HepG2 (cell line): ENCODE data around the gene NECTIN2. TPM values are rescaled to one million over a fixed set of nuclear protein-coding genes. Genes with fewer than 3 reads are reported as not detected.

Source experiments
- DNMT3B ChIP-seq: conservative IDR thresholded peaks from 2 replicates; pipeline ENCODE4 v1.6.1; 2016; ENCODE audit warnings: missing biosample characterization, control low read depth
- FOSL1 ChIP-seq: sonication (generic); formaldehyde crosslinking; IDR thresholded peaks from 2 replicates; pipeline ENCODE4 v1.9.0; 2021; ENCODE audit warnings: missing genetic modification reagents, borderline replicate concordance
- HDAC2 ChIP-seq: sonication (generic); formaldehyde crosslinking; IDR thresholded peaks from 2 replicates; pipeline ENCODE4 v1.4.0; 2020; ENCODE audit warnings: missing genetic modification reagents
- IKZF4 ChIP-seq: sonication (generic); formaldehyde crosslinking; IDR thresholded peaks from 2 replicates; pipeline ENCODE4 v1.5.1; 2020; ENCODE audit warnings: borderline replicate concordance, mild to moderate bottlenecking, low read depth, missing genetic modification reagents; ENCODE audit errors: not compliant biosample characterization
- JARID2 ChIP-seq: sonication (generic); formaldehyde crosslinking; IDR thresholded peaks from 2 replicates; pipeline ENCODE4 v1.8.1; 2023; ENCODE audit warnings: missing genetic modification reagents, inconsistent platforms; ENCODE audit not compliant: insufficient replicate concordance
- KLF11 ChIP-seq: IDR thresholded peaks from 2 replicates; pipeline ENCODE4 v1.6.1; 2016; ENCODE audit warnings: missing compliant biosample characterization
- MIER3 ChIP-seq: IDR thresholded peaks from 2 replicates; pipeline ENCODE4 v1.6.1; 2016; ENCODE audit warnings: missing compliant biosample characterization, borderline replicate concordance
- MIXL1 ChIP-seq: IDR thresholded peaks from 2 replicates; pipeline ENCODE4 v1.6.1; 2016
- MLX ChIP-seq: IDR thresholded peaks from 2 replicates; pipeline ENCODE4 v1.6.1; 2016
- PLSCR1 ChIP-seq: sonication (generic); formaldehyde crosslinking; IDR thresholded peaks from 2 replicates; pipeline ENCODE4 v1.5.0; 2020; ENCODE audit warnings: missing genetic modification reagents, mild to moderate bottlenecking, borderline replicate concordance
- POLR2A ChIP-seq, 2 experiments: IDR thresholded peaks; 2 replicates each; pipeline ENCODE4 v1.6.1; 2011; ENCODE audit warnings: low read depth in 2 of 2, low read length in 2 of 2, mild to moderate bottlenecking in 1 of 2, moderate library complexity in 1 of 2; ENCODE audit not compliant: insufficient read depth in 1 of 2
- SPEN ChIP-seq: sonication (generic); formaldehyde crosslinking; IDR thresholded peaks from 2 replicates; pipeline ENCODE4 v1.5.1; 2020; ENCODE audit warnings: low read depth, mild to moderate bottlenecking, missing genetic modification reagents
- TSC22D2 ChIP-seq: sonication (generic); formaldehyde crosslinking; IDR thresholded peaks from 2 replicates; pipeline ENCODE4 v1.5.1; 2020; ENCODE audit warnings: missing genetic modification reagents, mild to moderate bottlenecking, borderline replicate concordance
- ZNF460 ChIP-seq: sonication (generic); formaldehyde crosslinking; IDR thresholded peaks from 2 replicates; pipeline ENCODE4 v1.5.1; 2020; ENCODE audit warnings: missing genetic modification reagents, mild to moderate bottlenecking, borderline replicate concordance
- ZNF556 ChIP-seq: sonication (generic); formaldehyde crosslinking; IDR thresholded peaks from 2 replicates; pipeline ENCODE4 v1.4.0; 2020; ENCODE audit warnings: mild to moderate bottlenecking, missing genetic modification reagents, borderline replicate concordance
- ZNF644 ChIP-seq: IDR thresholded peaks from 2 replicates; pipeline ENCODE4 v1.6.1; 2016; ENCODE audit warnings: low read depth
- ZNF775 ChIP-seq: sonication (generic); formaldehyde crosslinking; IDR thresholded peaks from 2 replicates; pipeline ENCODE4 v1.4.0; 2020; ENCODE audit warnings: missing genetic modification reagents, mild to moderate bottlenecking, moderate library complexity, borderline replicate concordance
- ZNF780A ChIP-seq: sonication (generic); formaldehyde crosslinking; IDR thresholded peaks from 2 replicates; pipeline ENCODE4 v1.8.0; 2022; ENCODE audit warnings: mild to moderate bottlenecking, missing genetic modification reagents, moderate library complexity
- ZNF790 ChIP-seq: sonication (generic); formaldehyde crosslinking; IDR thresholded peaks from 2 replicates; pipeline ENCODE4 v1.8.0; 2022; ENCODE audit warnings: missing genetic modification reagents, mild to moderate bottlenecking, borderline replicate concordance
- polyA plus RNA-seq, 8 experiments: library from polyadenylated mRNA; depleted of rRNA in 3 of 8; stranded (reverse) in 7 of 8; unstranded in 1 of 8; fragments of >200 nt; fragmentation: Illumina TruSeq in 4 of 8; extraction: Trizol in 4 of 8; gene quantifications; 2 replicates each; pipeline versions ENCODE4 v1.2.1 to v1.2.3, GENCODE V29; 2011 to 2016; ENCODE audit warnings: low read depth in 4 of 8, missing spikeins in 1 of 8, mixed read lengths in 1 of 8; ENCODE audit not compliant: insufficient read depth in 1 of 8
- total RNA-seq, 5 experiments: library from RNA; depleted of rRNA; stranded (reverse); fragments of >200 nt; fragmentation: Illumina TruSeq; extraction: Trizol; gene quantifications; 2 replicates each; pipeline ENCODE4 v1.2.3, GENCODE V29; 2016; ENCODE audit warnings: low read depth in 1 of 5
- TF ChIP-seq, protein P1 (sequence below), 2 experiments: IDR thresholded peaks; 2 replicates each; pipeline ENCODE4 v1.6.1; 2011 to 2012; ENCODE audit warnings: low read length in 2 of 2, borderline replicate concordance in 1 of 2, low read depth in 1 of 2, mild to moderate bottlenecking in 1 of 2, moderate library complexity in 1 of 2
- TF ChIP-seq, protein P2 (sequence below): sonication (generic); formaldehyde crosslinking; IDR thresholded peaks from 2 replicates; pipeline ENCODE4 v1.4.0; 2020; ENCODE audit warnings: missing genetic modification reagents, low read depth, mild to moderate bottlenecking, borderline replicate concordance

Gene NECTIN2
- total and polyA plus RNA-seq, 2 of the 13 experiments (the other 11 are each of a cell fraction or from before 2014, with no cell fraction given), result 75.4 to 114 TPM

DNA sequence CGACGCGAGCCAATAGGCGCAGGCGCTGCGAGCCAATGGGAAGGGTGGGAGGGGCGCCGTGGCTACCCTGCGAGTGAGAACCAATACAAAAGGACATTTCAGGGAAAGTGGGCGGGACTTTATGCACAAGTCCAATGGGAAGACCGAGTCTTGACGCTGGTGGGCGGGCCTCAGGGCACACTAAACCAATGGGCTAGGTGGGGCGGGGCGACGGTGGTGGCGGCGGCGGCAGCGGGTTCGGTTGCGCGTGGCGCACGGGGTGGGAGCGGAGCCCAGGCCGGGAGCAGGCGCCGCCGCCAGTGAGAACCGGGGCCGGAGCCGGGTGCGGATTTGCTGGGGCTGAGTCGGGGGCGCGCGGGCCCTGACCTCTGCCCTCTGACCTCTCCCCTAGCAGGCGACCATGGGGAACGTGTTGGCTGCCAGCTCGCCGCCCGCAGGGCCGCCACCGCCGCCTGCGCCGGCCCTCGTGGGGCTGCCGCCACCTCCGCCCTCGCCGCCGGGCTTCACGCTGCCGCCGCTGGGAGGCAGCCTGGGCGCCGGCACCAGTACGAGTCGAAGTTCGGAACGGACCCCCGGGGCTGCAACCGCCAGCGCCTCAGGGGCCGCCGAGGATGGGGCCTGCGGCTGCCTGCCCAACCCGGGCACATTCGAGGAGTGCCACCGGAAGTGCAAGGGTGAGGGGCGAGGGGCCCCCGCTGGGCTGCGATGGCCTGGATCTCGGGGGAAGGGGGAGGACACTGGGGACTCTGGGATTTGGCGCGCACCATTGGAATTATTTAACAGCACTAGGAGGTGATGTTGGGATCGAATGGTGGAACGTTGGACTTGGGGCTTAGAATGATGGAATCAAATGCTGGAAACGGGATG is 45.2 kb downstream of the NECTIN2 start, which contains the start of gene TOMM40 (continued):
- TF ChIP-seq, protein P1, sequence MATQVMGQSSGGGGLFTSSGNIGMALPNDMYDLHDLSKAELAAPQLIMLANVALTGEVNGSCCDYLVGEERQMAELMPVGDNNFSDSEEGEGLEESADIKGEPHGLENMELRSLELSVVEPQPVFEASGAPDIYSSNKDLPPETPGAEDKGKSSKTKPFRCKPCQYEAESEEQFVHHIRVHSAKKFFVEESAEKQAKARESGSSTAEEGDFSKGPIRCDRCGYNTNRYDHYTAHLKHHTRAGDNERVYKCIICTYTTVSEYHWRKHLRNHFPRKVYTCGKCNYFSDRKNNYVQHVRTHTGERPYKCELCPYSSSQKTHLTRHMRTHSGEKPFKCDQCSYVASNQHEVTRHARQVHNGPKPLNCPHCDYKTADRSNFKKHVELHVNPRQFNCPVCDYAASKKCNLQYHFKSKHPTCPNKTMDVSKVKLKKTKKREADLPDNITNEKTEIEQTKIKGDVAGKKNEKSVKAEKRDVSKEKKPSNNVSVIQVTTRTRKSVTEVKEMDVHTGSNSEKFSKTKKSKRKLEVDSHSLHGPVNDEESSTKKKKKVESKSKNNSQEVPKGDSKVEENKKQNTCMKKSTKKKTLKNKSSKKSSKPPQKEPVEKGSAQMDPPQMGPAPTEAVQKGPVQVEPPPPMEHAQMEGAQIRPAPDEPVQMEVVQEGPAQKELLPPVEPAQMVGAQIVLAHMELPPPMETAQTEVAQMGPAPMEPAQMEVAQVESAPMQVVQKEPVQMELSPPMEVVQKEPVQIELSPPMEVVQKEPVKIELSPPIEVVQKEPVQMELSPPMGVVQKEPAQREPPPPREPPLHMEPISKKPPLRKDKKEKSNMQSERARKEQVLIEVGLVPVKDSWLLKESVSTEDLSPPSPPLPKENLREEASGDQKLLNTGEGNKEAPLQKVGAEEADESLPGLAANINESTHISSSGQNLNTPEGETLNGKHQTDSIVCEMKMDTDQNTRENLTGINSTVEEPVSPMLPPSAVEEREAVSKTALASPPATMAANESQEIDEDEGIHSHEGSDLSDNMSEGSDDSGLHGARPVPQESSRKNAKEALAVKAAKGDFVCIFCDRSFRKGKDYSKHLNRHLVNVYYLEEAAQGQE (IDR thresholded peaks at IDR 0.05; ENCODE audit: borderline replicate concordance in 1 of 2, low read depth in 1 of 2, low read length in 2 of 2), result no peak
- TF ChIP-seq MIXL1 (CRISPR knock-in tag), result no peak
- no peak for TF ChIP-seq FOSL1
- TF ChIP-seq ZNF644 (CRISPR knock-in tag), result no peak
- no peak for TF ChIP-seq DNMT3B (CRISPR knock-in tag)
- peak; percentile 55 to 65; a peak in 3 of 4 replicates for TF ChIP-seq POLR2A (IDR thresholded peaks at IDR 0.05; ENCODE audit: insufficient read depth in 1 of 2, low read depth in 2 of 2, low read length in 2 of 2)
- no peak for TF ChIP-seq TSC22D2
- TF ChIP-seq ZNF775 (CRISPR knock-in tag), result no peak
- TF ChIP-seq ZNF556 (CRISPR knock-in tag), result no peak
- TF ChIP-seq, protein P2, sequence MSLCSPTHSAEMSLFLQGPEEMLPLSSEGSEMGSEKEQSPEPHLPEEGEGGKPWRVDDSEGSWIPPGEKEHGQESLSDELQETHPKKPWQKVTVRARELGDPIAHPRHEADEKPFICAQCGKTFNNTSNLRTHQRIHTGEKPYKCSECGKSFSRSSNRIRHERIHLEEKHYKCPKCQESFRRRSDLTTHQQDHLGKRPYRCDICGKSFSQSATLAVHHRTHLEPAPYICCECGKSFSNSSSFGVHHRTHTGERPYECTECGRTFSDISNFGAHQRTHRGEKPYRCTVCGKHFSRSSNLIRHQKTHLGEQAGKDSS, result no peak
- no peak for TF ChIP-seq ZNF780A (CRISPR knock-in tag)
- TF ChIP-seq ZNF460 (CRISPR knock-in tag), result no peak
- no peak for TF ChIP-seq MLX (CRISPR knock-in tag)
- TF ChIP-seq SPEN (CRISPR knock-in tag), result 0 out of 2 replicates have a peak, but pooled peaks have one; percentile 5
- no peak for TF ChIP-seq JARID2 (CRISPR knock-in tag)
- TF ChIP-seq HDAC2 (CRISPR knock-in tag), result no peak
- no peak for TF ChIP-seq IKZF4 (CRISPR knock-in tag)
- peak; percentile 59; the same call in 1 of the 2 replicates for TF ChIP-seq ZNF790
- TF ChIP-seq KLF11 (CRISPR knock-in tag), result peak; percentile 19; the same call in 1 of the 2 replicates
- no peak for TF ChIP-seq PLSCR1
- no peak for TF ChIP-seq MIER3 (CRISPR knock-in tag)
